Natural killer cell (primary cell): ENCODE data around the gene DNAH11. TPM values are rescaled to one million over a fixed set of nuclear protein-coding genes. Genes with fewer than 3 reads are reported as not detected.
"Not testable (repeated sequence)": the region's sequence is repeated elsewhere in the genome, so short reads cannot be mapped to it uniquely, and the experiment has no call there.

ENCODE experiments used
- ATAC-seq, 3 donors: fragments of 150-1000 bp in 2 of 3; fragments of 200-7000 bp in 1 of 3; cut with Tn5 transposase; 1 replicate in 1 of 3; 2 replicates in 2 of 3; pipeline ENCODE4 v1.10.0; 2021; ENCODE audit warnings: mild to moderate bottlenecking in 2 of 3, moderate library complexity in 2 of 3
- DNase-seq, 2 donors: peaks; one replicate each; pipeline versions ENCODE4 v3.0.0 to v3.0.0-alpha.2; 2013 to 2021; ENCODE audit warnings: mixed read lengths in 1 of 2
- H3K27ac ChIP-seq: one replicate; pipeline ENCODE4 v1.5.1; 2013; ENCODE audit warnings: mild to moderate bottlenecking, low read length
- H3K27me3 ChIP-seq: one replicate; pipeline ENCODE4 v1.6.1; 2013; ENCODE audit warnings: low read length; ENCODE audit not compliant: control insufficient read depth, insufficient read depth
- H3K36me3 ChIP-seq: one replicate; pipeline ENCODE4 v1.6.1; 2013; ENCODE audit warnings: low read length; ENCODE audit not compliant: control insufficient read depth, insufficient read depth
- H3K4me1 ChIP-seq: one replicate; pipeline ENCODE4 v1.6.1; 2013; ENCODE audit warnings: low read length; ENCODE audit not compliant: control insufficient read depth, insufficient read depth
- H3K4me3 ChIP-seq: one replicate; pipeline ENCODE4 v1.5.1; 2013; ENCODE audit warnings: low read length
- H3K9me3 ChIP-seq: one replicate; pipeline ENCODE4 v1.6.1; 2013; ENCODE audit warnings: low read length; ENCODE audit not compliant: control insufficient read depth, insufficient read depth
- H3K27ac Mint-ChIP-seq, 2 donors: one replicate each; pipeline ENCODE4 v1.8.0; 2022; ENCODE audit warnings: mild to moderate bottlenecking in 2 of 2, mixed read lengths in 2 of 2, moderate library complexity in 1 of 2
- H3K27me3 Mint-ChIP-seq, 2 donors: one replicate each; pipeline ENCODE4 v1.8.0; 2022; ENCODE audit warnings: low read depth in 2 of 2, mixed read lengths in 2 of 2
- H3K36me3 Mint-ChIP-seq: one replicate; pipeline ENCODE4 v1.8.0; 2022; ENCODE audit warnings: mixed read lengths
- H3K4me1 Mint-ChIP-seq, 2 donors: one replicate each; pipeline ENCODE4 v1.8.0; 2022; ENCODE audit warnings: mixed read lengths in 2 of 2
- H3K4me3 Mint-ChIP-seq: one replicate; pipeline ENCODE4 v1.8.0; 2022; ENCODE audit warnings: mild to moderate bottlenecking, moderate library complexity, mixed read lengths
- H3K9me3 Mint-ChIP-seq, 2 donors: one replicate each; pipeline ENCODE4 v1.8.0; 2022; ENCODE audit warnings: mixed read lengths in 2 of 2
- CTCF ChIP-seq: fragments of 200-600 bp; IDR thresholded peaks from one replicate; pipeline ENCODE4 v1.8.0; 2022; ENCODE audit warnings: antibody characterized with exemption
- whole genome bisulfite sequencing: methylation state at CpG from one replicate; pipeline ENCODE4 v1.1.7; 2013; ENCODE audit warnings: missing lambda C conversion rate; ENCODE audit not compliant: insufficient coverage; 5-methylcytosine and 5-hydroxymethylcytosine counted together
- intact Hi-C: fragments of 100-400 bp; cut with micrococcal nuclease; formaldehyde crosslinking; loops from one replicate; pipeline ENCODE4 v1.14.2; 2022
- total RNA-seq, 4 donors: library from RNA; stranded (reverse); fragments of 120-200 nt in 1 of 4; gene quantifications; one replicate each; pipeline versions ENCODE4 v1.2.3 to v1.2.4, GENCODE V29; 2013 to 2022

Gene DNAH11
- total RNA-seq, 3 donors from 2014 or later (not counting 1 experiment from before 2014, with no cell fraction given) = 0.09 to 0.48 (median 0.39) TPM

- WGBS = 72% methylated on average over 3 of the region's 3 CpGs
- Mint-ChIP-seq H3K4me1 (no peaks in the 10 kb centered on the region), H3K9me3 (no peaks in the 10 kb centered on the region), H3K27me3 (no peaks in the 10 kb centered on the region), H3K4me3 (no peak overlapping the region), H3K36me3 (no peaks in the 10 kb centered on the region), H3K27ac (no peak overlapping the region)
- no peak for ATAC-seq
- H3K27ac ChIP-seq = no peak overlapping the region
- H3K4me1 ChIP-seq = no peaks in the 10 kb centered on the region
- H3K27me3 ChIP-seq = no peaks in the 10 kb centered on the region
- TF ChIP-seq CTCF = no peak
- DNase-seq = no peak
- intact Hi-C loops = no loop called here
- no peaks in the 10 kb centered on the region for H3K9me3 ChIP-seq
- no peaks in the 10 kb centered on the region for H3K36me3 ChIP-seq
- H3K4me3 ChIP-seq = no peak overlapping the region
Observed at GRCh38 chr7:21675255-21675654, 132.4 kb downstream of the DNAH11 start.

- 80% methylated on average over 4 of the region's 5 CpGs for WGBS
- intact Hi-C loops = no loop called here
- no peak for ATAC-seq
Observed at GRCh38 chr7:21690705-21691104, 147.9 kb downstream of the DNAH11 start.

GRCh38 chr7:21691146-21691545 lies 148.3 kb downstream of the DNAH11 start:
- H3K4me3 ChIP-seq, H3K27ac Mint-ChIP-seq, H3K36me3 ChIP-seq, H3K9me3 ChIP-seq, H3K27me3 ChIP-seq, H3K4me1 ChIP-seq, ATAC-seq, H3K4me1 Mint-ChIP-seq, H3K9me3 Mint-ChIP-seq, intact Hi-C loops, H3K27ac ChIP-seq, H3K36me3 Mint-ChIP-seq, DNase-seq, H3K4me3 Mint-ChIP-seq: not testable (repeated sequence)
- no CpG with 5 or more reads among the region's 5 CpGs for WGBS
- H3K27me3 Mint-ChIP-seq = peaks cover 10 to 27% of the 10 kb centered on the region in 2 donors

More at GRCh38 chr7:21690705-21691104, 147.9 kb downstream of the DNAH11 start:
- Mint-ChIP-seq H3K4me3 (no peak overlapping the region), H3K36me3 (no peaks in the 10 kb centered on the region), H3K9me3 (peaks cover 0 to 3% of the 10 kb centered on the region in 2 donors), H3K4me1 (no peaks in the 10 kb centered on the region), H3K27ac (no peak overlapping the region), H3K27me3 (peaks cover 10 to 27% of the 10 kb centered on the region in 2 donors)
- Histone ChIP-seq H3K27me3 (no peaks in the 10 kb centered on the region), H3K36me3 (no peaks in the 10 kb centered on the region), H3K27ac (no peak overlapping the region), H3K9me3 (no peaks in the 10 kb centered on the region), H3K4me3 (no peak overlapping the region), H3K4me1 (no peaks in the 10 kb centered on the region)
- DNase-seq = no peak
- TF ChIP-seq CTCF = no peak

- H3K9me3 Mint-ChIP-seq, H3K4me3 ChIP-seq, intact Hi-C loops, H3K27me3 Mint-ChIP-seq, H3K9me3 ChIP-seq, H3K27ac Mint-ChIP-seq, DNase-seq, H3K27ac ChIP-seq, H3K4me3 Mint-ChIP-seq, H3K27me3 ChIP-seq, H3K4me1 Mint-ChIP-seq, H3K36me3 Mint-ChIP-seq, ATAC-seq, H3K4me1 ChIP-seq, H3K36me3 ChIP-seq: not testable (repeated sequence)
- WGBS = no CpG with 5 or more reads among the region's 1 CpG
Observed at GRCh38 chr7:21700587-21700986, 157.7 kb downstream of the DNAH11 start.
